ENCODE data around the gene TOR1AIP1. TPM values are rescaled to one million over a fixed set of nuclear protein-coding genes. Genes with fewer than 3 reads are reported as not detected.

TOR1AIP1 gene
- total and polyA plus RNA-seq, 2 donors (not counting 1 experiment from before 2014, with no cell fraction given) = 51.1 to 62.3 TPM

DNA sequence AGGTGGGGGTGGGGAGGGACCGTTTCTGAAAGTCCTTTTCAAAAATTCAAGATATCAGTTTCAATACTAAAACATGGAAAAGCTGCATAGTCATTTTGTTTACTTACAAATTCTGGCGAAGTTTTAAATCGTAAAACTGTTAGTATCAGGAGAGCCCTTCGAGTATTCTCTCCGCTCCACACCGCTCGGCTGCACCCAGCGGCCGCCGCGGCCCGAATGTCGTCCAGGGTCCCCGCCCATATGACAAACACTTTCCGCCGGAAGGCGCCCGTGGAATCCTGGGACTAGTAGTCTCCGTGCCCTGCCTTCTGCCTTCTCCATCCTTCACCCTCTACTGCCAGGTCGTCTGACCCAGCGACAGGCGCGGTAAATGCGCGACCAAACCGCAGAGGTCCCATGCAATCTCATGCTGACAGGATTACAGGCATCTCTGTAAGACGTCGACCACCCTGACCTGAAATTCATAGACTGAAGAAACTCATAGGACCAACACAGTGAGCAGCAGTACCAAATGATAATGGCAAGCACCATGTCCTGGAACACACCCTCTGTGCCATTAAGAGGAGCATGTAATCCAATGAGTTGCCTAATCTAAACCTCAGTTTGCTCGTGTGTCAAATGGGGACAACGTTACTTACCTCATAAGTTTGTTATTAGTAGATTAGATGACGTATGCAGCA is 4.4 kb upstream of the TOR1AIP1 start, which contains the start of gene TOR1AIP2:
Gene TOR1AIP2 (minus strand): TSS at position 218 of the 680 bp plus-strand sequence. CDS start 25,138 bp downstream, outside the sequence.
- H3K36me3 ChIP-seq (ENCODE audit: control insufficient read depth, insufficient read depth, low read length) = peaks cover 2% of the 10 kb centered on the region
- peak within 1 kb of the TSS; percentile 94 for H3K4me2 ChIP-seq (ENCODE audit: extremely low read depth, insufficient read depth, low read length)
- peak within 1 kb of the TSS; percentile 88 to 89 (median 88) for H3K4me3 ChIP-seq (replicated peaks in 1 of 4; ENCODE audit: control extremely low read depth in 1 of 4, insufficient read depth in 1 of 4, low read depth in 3 of 4, low read length in 4 of 4)
- no peak for TF ChIP-seq CTCF (conservative IDR thresholded peaks at IDR 0.05 in 1 of 2, IDR thresholded peaks at IDR 0.05 in 1 of 2; ENCODE audit: low read depth in 1 of 2, low read length in 2 of 2)
- TF ChIP-seq EZH2 (IDR thresholded peaks at IDR 0.05; ENCODE audit: low read length, missing control alignments) = no peak
- H4K20me1 ChIP-seq (ENCODE audit: control insufficient read depth, extremely low read depth, insufficient read depth, low read length) = peaks cover 3% of the 10 kb centered on the region
- peaks cover 47% of the 10 kb centered on the region for H3K79me2 ChIP-seq (ENCODE audit: control insufficient read depth, insufficient read depth, low read length)
- peak within 1 kb of the TSS; percentile 99 for H2AFZ ChIP-seq (ENCODE audit: low read length)
- no peaks in the 10 kb centered on the region for H3K4me1 ChIP-seq (ENCODE audit: control insufficient read depth, extremely low read depth, insufficient read depth, low read length)
- H3K27ac ChIP-seq (ENCODE audit: insufficient read depth, low read length) = peak within 1 kb of the TSS; percentile 72
- H3K9me3 ChIP-seq (ENCODE audit: control insufficient read depth, insufficient read depth, low read depth, low read length) = no peaks in the 10 kb centered on the region
- peak within 1 kb of the TSS; percentile 48 for H3K9ac ChIP-seq (ENCODE audit: insufficient read depth, low read length)
- peak; percentile 74 to 76 for DNase-seq (ENCODE audit: low read depth in 2 of 2)
- no peaks in the 10 kb centered on the region for H3K27me3 ChIP-seq (ENCODE audit: control insufficient read depth, insufficient read depth, low read length)

DNA sequence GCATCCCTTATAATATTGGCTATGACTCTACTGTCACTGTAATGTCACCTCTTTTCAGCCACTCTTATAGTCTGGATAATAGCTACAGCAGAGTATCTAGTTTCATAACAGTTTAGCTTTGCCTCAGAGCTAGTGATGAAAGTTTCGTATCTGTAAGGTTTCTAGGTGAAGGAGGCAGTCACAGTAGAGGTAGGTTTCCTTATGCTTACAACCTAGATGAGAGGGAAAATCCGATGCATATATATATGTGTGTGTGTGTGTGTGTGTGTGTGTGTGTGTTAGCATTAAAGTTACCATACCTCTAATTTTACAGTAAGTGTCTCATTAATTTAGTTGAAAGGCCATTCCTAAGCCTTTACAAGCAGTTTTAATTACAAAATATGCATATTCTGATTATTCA is 2.3 kb upstream of the TOR1AIP1 start:
- H3K79me2 ChIP-seq (ENCODE audit: control insufficient read depth, insufficient read depth, low read length) = peaks cover 42% of the 10 kb centered on the region
- no peak for DNase-seq (ENCODE audit: low read depth in 2 of 2)
- H2AFZ ChIP-seq (ENCODE audit: low read length) = no peak overlapping the region
- no peak overlapping the region for H3K4me2 ChIP-seq (ENCODE audit: extremely low read depth, insufficient read depth, low read length)
- H3K27ac ChIP-seq (ENCODE audit: insufficient read depth, low read length) = no peak overlapping the region
- no peaks in the 10 kb centered on the region for H3K9me3 ChIP-seq (ENCODE audit: control insufficient read depth, insufficient read depth, low read depth, low read length)
- H3K4me1 ChIP-seq (ENCODE audit: control insufficient read depth, extremely low read depth, insufficient read depth, low read length) = no peaks in the 10 kb centered on the region
- no peak overlapping the region for H3K4me3 ChIP-seq (replicated peaks in 1 of 4; ENCODE audit: control extremely low read depth in 1 of 4, insufficient read depth in 1 of 4, low read depth in 3 of 4, low read length in 4 of 4)
- H4K20me1 ChIP-seq (ENCODE audit: control insufficient read depth, extremely low read depth, insufficient read depth, low read length) = peaks cover 3% of the 10 kb centered on the region
- TF ChIP-seq CTCF (conservative IDR thresholded peaks at IDR 0.05 in 1 of 2, IDR thresholded peaks at IDR 0.05 in 1 of 2; ENCODE audit: low read depth in 1 of 2, low read length in 2 of 2) (no peak), EZH2 (IDR thresholded peaks at IDR 0.05; ENCODE audit: low read length, missing control alignments) (no peak)
- no peaks in the 10 kb centered on the region for H3K36me3 ChIP-seq (ENCODE audit: control insufficient read depth, insufficient read depth, low read length)
- no peak overlapping the region for H3K9ac ChIP-seq (ENCODE audit: insufficient read depth, low read length)
- H3K27me3 ChIP-seq (ENCODE audit: control insufficient read depth, insufficient read depth, low read length) = no peaks in the 10 kb centered on the region

- Histone ChIP-seq H3K9me3 (ENCODE audit: control insufficient read depth, insufficient read depth, low read depth, low read length) (no peaks in the 10 kb centered on the region), H3K4me2 (ENCODE audit: extremely low read depth, insufficient read depth, low read length) (peak overlapping the region; percentile 88), H3K79me2 (ENCODE audit: control insufficient read depth, insufficient read depth, low read length) (peaks cover 24% of the 10 kb centered on the region), H3K27ac (ENCODE audit: insufficient read depth, low read length) (peak overlapping the region; percentile 98), H2AFZ (ENCODE audit: low read length) (peak overlapping the region; percentile 82), H3K4me3 (replicated peaks in 1 of 4; ENCODE audit: control extremely low read depth in 1 of 4, insufficient read depth in 1 of 4, low read depth in 3 of 4, low read length in 4 of 4) (peak overlapping the region; percentile 52 to 88 (median 66)), H3K9ac (ENCODE audit: insufficient read depth, low read length) (peak overlapping the region; percentile 94), H4K20me1 (ENCODE audit: control insufficient read depth, extremely low read depth, insufficient read depth, low read length) (no peaks in the 10 kb centered on the region), H3K4me1 (ENCODE audit: control insufficient read depth, extremely low read depth, insufficient read depth, low read length) (no peaks in the 10 kb centered on the region), H3K27me3 (ENCODE audit: control insufficient read depth, insufficient read depth, low read length) (no peaks in the 10 kb centered on the region), H3K36me3 (ENCODE audit: control insufficient read depth, insufficient read depth, low read length) (peaks cover 1% of the 10 kb centered on the region)
- peak; percentile 94 to 97 for DNase-seq (ENCODE audit: low read depth in 2 of 2)
- TF ChIP-seq CTCF (conservative IDR thresholded peaks at IDR 0.05 in 1 of 2, IDR thresholded peaks at IDR 0.05 in 1 of 2; ENCODE audit: low read depth in 1 of 2, low read length in 2 of 2) (no peak), EZH2 (IDR thresholded peaks at IDR 0.05; ENCODE audit: low read length, missing control alignments) (no peak)
These were observed 338 bp upstream of the TOR1AIP1 start for GRCh38 chr1:179881642-179882252.

Measured in fibroblast of lung (primary cell).